Hepatic stellate cell (primary cell): ENCODE data around the gene EPHA5.

Experiments used
- DNase-seq: peaks from one replicate; pipeline ENCODE4 v3.0.0; 2011; ENCODE audit warnings: low spot score

The EPHA5 gene

GRCh38 chr4:65670331-65671031 is at the start of gene EPHA5:
Gene EPHA5 (minus strand): TSS chr4:65670489. CDS start chr4:65669742, 747 bp downstream.
- DNase-seq: peak; percentile 26

GRCh38 chr4:65719635-65720034 is 49.3 kb upstream of the EPHA5 start:
- no peak for DNase-seq

- DNase-seq: no peak
These were observed 28.3 kb upstream of the EPHA5 start for GRCh38 chr4:65698631-65699030.

GRCh38 chr4:65696436-65696835 is 26.1 kb upstream of the EPHA5 start:
- no peak for DNase-seq

GRCh38 chr4:65671372-65671771 is 1.1 kb upstream of the EPHA5 start:
- DNase-seq: no peak

GRCh38 chr4:65670020-65670330 is 314 bp downstream of the EPHA5 start:
- DNase-seq: no peak

- DNase-seq: no peak
These were observed 924 bp downstream of the EPHA5 start for GRCh38 chr4:65669111-65670019.

GRCh38 chr4:65668201-65669089 is 1.8 kb downstream of the EPHA5 start:
- no peak for DNase-seq

GRCh38 chr4:65667506-65668041 is 2.7 kb downstream of the EPHA5 start:
- no peak for DNase-seq

- no peak for DNase-seq
These were observed 4.3 kb downstream of the EPHA5 start for GRCh38 chr4:65665771-65666523.

- no peak for DNase-seq
These were observed 8.8 kb downstream of the EPHA5 start for GRCh38 chr4:65661471-65661870.

GRCh38 chr4:65658117-65658516 is 12.2 kb downstream of the EPHA5 start:
- no peak for DNase-seq

GRCh38 chr4:65656008-65656407 is 14.3 kb downstream of the EPHA5 start:
- no peak for DNase-seq

- no peak for DNase-seq
These were observed 15.3 kb downstream of the EPHA5 start for GRCh38 chr4:65654976-65655375.

- no peak for DNase-seq
These were observed 16.4 kb downstream of the EPHA5 start for GRCh38 chr4:65653740-65654361.

- DNase-seq: no peak
These were observed 18.5 kb downstream of the EPHA5 start for GRCh38 chr4:65651751-65652150.

GRCh38 chr4:65651031-65651430 is 19.3 kb downstream of the EPHA5 start:
- no peak for DNase-seq

GRCh38 chr4:65646136-65646535 is 24.2 kb downstream of the EPHA5 start:
- DNase-seq: no peak

- no peak for DNase-seq
These were observed 25.1 kb downstream of the EPHA5 start for GRCh38 chr4:65645185-65645584.

- DNase-seq: no peak
These were observed 35.1 kb downstream of the EPHA5 start for GRCh38 chr4:65635051-65635821.
